HepG2 (cell line): ENCODE measurements around the gene SLCO1B3. TPM values are rescaled to one million over a fixed set of nuclear protein-coding genes. Genes with fewer than 3 reads are reported as not detected.

Experiments
- CREB1 ChIP-seq, 2 experiments: fragments of 450-650 bp in 1 of 2; IDR thresholded peaks; 2 replicates each; pipeline ENCODE4 v1.6.1; 2016 to 2017; ENCODE audit warnings: control low read depth in 1 of 2, mild to moderate bottlenecking in 1 of 2, missing compliant biosample characterization in 1 of 2, missing genetic modification characterization in 1 of 2
- CREM ChIP-seq, 2 experiments: sonication (generic) in 1 of 2; formaldehyde crosslinking in 1 of 2; IDR thresholded peaks; 2 replicates each; pipeline versions ENCODE4 v1.4.0 to v1.6.1; 2016 to 2020; ENCODE audit warnings: antibody characterized with exemption in 1 of 2, mild to moderate bottlenecking in 1 of 2, missing genetic modification reagents in 1 of 2
- FOXA3 ChIP-seq: IDR thresholded peaks from 2 replicates; pipeline ENCODE4 v1.6.1; 2016; ENCODE audit warnings: missing genetic modification reagents, missing compliant biosample characterization
- NCOA2 ChIP-seq: sonication (generic); formaldehyde crosslinking; IDR thresholded peaks from 2 replicates; pipeline ENCODE4 v1.8.0; 2022; ENCODE audit warnings: inconsistent platforms
- NFIC ChIP-seq: IDR thresholded peaks from 2 replicates; pipeline ENCODE4 v1.6.1; 2012; ENCODE audit warnings: mild to moderate bottlenecking, low read length, inconsistent platforms
- NR2F2 ChIP-seq: IDR thresholded peaks from 2 replicates; pipeline ENCODE4 v1.6.1; 2012; ENCODE audit warnings: low read depth, inconsistent platforms, borderline replicate concordance
- SOX13 ChIP-seq, 3 experiments: fragments of 450-650 bp in 1 of 3; sonication (generic) in 1 of 3; formaldehyde crosslinking in 1 of 3; IDR thresholded peaks in 2 of 3; conservative IDR thresholded peaks in 1 of 3; 2 replicates each; pipeline versions ENCODE4 v1.5.0 to v1.6.1; 2016 to 2020; ENCODE audit warnings: antibody characterized with exemption in 1 of 3, mild to moderate bottlenecking in 1 of 3, missing compliant biosample characterization in 1 of 3, missing genetic modification reagents in 1 of 3, moderate library complexity in 1 of 3
- TRIM24 ChIP-seq: sonication (generic); formaldehyde crosslinking; IDR thresholded peaks from 2 replicates; pipeline ENCODE4 v1.8.0; 2022; ENCODE audit warnings: mild to moderate bottlenecking, missing genetic modification reagents
- ZNF160 ChIP-seq: sonication (generic); formaldehyde crosslinking; IDR thresholded peaks from 2 replicates; pipeline ENCODE4 v1.8.0; 2022; ENCODE audit warnings: mild to moderate bottlenecking, inconsistent platforms, missing genetic modification reagents
- ZNF737 ChIP-seq: sonication (generic); formaldehyde crosslinking; IDR thresholded peaks from 2 replicates; pipeline ENCODE4 v1.5.0; 2020; ENCODE audit warnings: missing genetic modification reagents, mild to moderate bottlenecking, borderline replicate concordance
- polyA plus RNA-seq, 8 experiments: library from polyadenylated mRNA; depleted of rRNA in 3 of 8; stranded (reverse) in 7 of 8; unstranded in 1 of 8; fragments of >200 nt; fragmentation: Illumina TruSeq in 4 of 8; extraction: Trizol in 4 of 8; gene quantifications; 2 replicates each; pipeline versions ENCODE4 v1.2.1 to v1.2.3, GENCODE V29; 2011 to 2016; ENCODE audit warnings: low read depth in 4 of 8, missing spikeins in 1 of 8, mixed read lengths in 1 of 8; ENCODE audit not compliant: insufficient read depth in 1 of 8
- total RNA-seq, 5 experiments: library from RNA; depleted of rRNA; stranded (reverse); fragments of >200 nt; fragmentation: Illumina TruSeq; extraction: Trizol; gene quantifications; 2 replicates each; pipeline ENCODE4 v1.2.3, GENCODE V29; 2016; ENCODE audit warnings: low read depth in 1 of 5
- TF ChIP-seq, protein P1 (sequence below): sonication (generic); formaldehyde crosslinking; IDR thresholded peaks from 2 replicates; pipeline ENCODE4 v1.4.0; 2020; ENCODE audit warnings: missing genetic modification reagents
- TF ChIP-seq, protein P2 (sequence below): sonication (generic); formaldehyde crosslinking; conservative IDR thresholded peaks from 2 replicates; pipeline ENCODE4 v1.4.0; 2020; ENCODE audit warnings: mild to moderate bottlenecking, missing genetic modification reagents, moderate library complexity
- TF ChIP-seq, protein P3 (sequence below): sonication (generic); formaldehyde crosslinking; IDR thresholded peaks from 2 replicates; pipeline ENCODE4 v1.5.0; 2020; ENCODE audit warnings: mild to moderate bottlenecking, low read depth, missing genetic modification reagents, borderline replicate concordance
- TF ChIP-seq, protein P4 (sequence below): sonication (generic); formaldehyde crosslinking; IDR thresholded peaks from 2 replicates; pipeline ENCODE4 v1.4.0; 2020; ENCODE audit warnings: missing genetic modification reagents, mild to moderate bottlenecking, borderline replicate concordance
- TF ChIP-seq, protein P5 (sequence below): IDR thresholded peaks from 2 replicates; pipeline ENCODE4 v1.6.1; 2016; ENCODE audit warnings: low read depth, missing genetic modification reagents, missing compliant biosample characterization

SLCO1B3 gene
- total and polyA plus RNA-seq, 2 of the 13 experiments (the other 11 are each of a cell fraction or from before 2014, with no cell fraction given): 0.15 TPM; not detected in 1

DNA sequence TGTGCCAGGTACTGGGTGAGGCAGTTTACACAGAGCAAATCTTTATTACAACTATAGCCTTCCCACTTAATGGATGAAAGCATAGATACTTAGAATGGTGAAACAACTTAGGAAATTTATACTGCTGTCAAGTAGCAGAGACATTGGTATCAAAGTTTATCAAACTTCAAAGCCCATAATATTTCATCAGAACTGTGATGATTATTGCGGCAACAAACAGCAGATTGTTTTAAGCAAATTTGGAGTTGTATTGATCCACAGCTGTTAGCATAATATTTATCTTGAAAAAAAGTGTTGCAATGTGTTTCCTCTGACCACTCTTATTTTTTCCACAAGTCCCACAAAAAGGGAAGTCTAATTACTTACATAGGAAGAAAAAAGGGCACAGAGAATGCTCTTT lies 2.0 kb upstream of the SLCO1B3 start (continued):
- TF ChIP-seq CREB1 (IDR thresholded peaks at IDR 0.05): no peak
- peak; percentile 23; the same call in 1 of the 2 replicates for TF ChIP-seq CREB1 (CRISPR knock-in tag; IDR thresholded peaks at IDR 0.05)
- TF ChIP-seq, protein P1, sequence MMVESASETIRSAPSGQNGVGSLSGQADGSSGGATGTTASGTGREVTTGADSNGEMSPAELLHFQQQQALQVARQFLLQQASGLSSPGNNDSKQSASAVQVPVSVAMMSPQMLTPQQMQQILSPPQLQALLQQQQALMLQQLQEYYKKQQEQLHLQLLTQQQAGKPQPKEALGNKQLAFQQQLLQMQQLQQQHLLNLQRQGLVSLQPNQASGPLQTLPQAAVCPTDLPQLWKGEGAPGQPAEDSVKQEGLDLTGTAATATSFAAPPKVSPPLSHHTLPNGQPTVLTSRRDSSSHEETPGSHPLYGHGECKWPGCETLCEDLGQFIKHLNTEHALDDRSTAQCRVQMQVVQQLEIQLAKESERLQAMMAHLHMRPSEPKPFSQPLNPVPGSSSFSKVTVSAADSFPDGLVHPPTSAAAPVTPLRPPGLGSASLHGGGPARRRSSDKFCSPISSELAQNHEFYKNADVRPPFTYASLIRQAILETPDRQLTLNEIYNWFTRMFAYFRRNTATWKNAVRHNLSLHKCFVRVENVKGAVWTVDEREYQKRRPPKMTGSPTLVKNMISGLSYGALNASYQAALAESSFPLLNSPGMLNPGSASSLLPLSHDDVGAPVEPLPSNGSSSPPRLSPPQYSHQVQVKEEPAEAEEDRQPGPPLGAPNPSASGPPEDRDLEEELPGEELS (CRISPR knock-in tag): peak; percentile 50; the same call in 1 of the 2 replicates
- peak; percentile 37; the same call in 1 of the 2 replicates for TF ChIP-seq NR2F2
- 0 out of 2 replicates have a peak, but pooled peaks have one; percentile 12 for TF ChIP-seq TRIM24 (CRISPR knock-in tag)
- TF ChIP-seq NCOA2 (CRISPR knock-in tag): peak; percentile 71
- TF ChIP-seq, protein P2, sequence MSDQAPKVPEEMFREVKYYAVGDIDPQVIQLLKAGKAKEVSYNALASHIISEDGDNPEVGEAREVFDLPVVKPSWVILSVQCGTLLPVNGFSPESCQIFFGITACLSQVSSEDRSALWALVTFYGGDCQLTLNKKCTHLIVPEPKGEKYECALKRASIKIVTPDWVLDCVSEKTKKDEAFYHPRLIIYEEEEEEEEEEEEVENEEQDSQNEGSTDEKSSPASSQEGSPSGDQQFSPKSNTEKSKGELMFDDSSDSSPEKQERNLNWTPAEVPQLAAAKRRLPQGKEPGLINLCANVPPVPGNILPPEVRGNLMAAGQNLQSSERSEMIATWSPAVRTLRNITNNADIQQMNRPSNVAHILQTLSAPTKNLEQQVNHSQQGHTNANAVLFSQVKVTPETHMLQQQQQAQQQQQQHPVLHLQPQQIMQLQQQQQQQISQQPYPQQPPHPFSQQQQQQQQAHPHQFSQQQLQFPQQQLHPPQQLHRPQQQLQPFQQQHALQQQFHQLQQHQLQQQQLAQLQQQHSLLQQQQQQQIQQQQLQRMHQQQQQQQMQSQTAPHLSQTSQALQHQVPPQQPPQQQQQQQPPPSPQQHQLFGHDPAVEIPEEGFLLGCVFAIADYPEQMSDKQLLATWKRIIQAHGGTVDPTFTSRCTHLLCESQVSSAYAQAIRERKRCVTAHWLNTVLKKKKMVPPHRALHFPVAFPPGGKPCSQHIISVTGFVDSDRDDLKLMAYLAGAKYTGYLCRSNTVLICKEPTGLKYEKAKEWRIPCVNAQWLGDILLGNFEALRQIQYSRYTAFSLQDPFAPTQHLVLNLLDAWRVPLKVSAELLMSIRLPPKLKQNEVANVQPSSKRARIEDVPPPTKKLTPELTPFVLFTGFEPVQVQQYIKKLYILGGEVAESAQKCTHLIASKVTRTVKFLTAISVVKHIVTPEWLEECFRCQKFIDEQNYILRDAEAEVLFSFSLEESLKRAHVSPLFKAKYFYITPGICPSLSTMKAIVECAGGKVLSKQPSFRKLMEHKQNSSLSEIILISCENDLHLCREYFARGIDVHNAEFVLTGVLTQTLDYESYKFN (CRISPR knock-in tag): peak; percentile 74
- peak; percentile 75 for TF ChIP-seq CREM (IDR thresholded peaks at IDR 0.05)
- no peak for TF ChIP-seq CREM (CRISPR knock-in tag; IDR thresholded peaks at IDR 0.05)
- TF ChIP-seq ZNF737 (CRISPR knock-in tag): no peak
- TF ChIP-seq ZNF160 (CRISPR knock-in tag): no peak
- TF ChIP-seq, protein P3, sequence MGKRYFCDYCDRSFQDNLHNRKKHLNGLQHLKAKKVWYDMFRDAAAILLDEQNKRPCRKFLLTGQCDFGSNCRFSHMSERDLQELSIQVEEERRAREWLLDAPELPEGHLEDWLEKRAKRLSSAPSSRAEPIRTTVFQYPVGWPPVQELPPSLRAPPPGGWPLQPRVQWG (CRISPR knock-in tag): no peak
- TF ChIP-seq SOX13 (IDR thresholded peaks at IDR 0.05): no peak
- TF ChIP-seq SOX13 (CRISPR knock-in tag; conservative IDR thresholded peaks at IDR 0.05 in 1 of 2, IDR thresholded peaks at IDR 0.05 in 1 of 2): 0 out of 4 replicates have a peak, but pooled peaks of 1 of the 2 experiments have one; percentile 35
- TF ChIP-seq FOXA3 (CRISPR knock-in tag): peak; percentile 58; the same call in 1 of the 2 replicates
- TF ChIP-seq, protein P4, sequence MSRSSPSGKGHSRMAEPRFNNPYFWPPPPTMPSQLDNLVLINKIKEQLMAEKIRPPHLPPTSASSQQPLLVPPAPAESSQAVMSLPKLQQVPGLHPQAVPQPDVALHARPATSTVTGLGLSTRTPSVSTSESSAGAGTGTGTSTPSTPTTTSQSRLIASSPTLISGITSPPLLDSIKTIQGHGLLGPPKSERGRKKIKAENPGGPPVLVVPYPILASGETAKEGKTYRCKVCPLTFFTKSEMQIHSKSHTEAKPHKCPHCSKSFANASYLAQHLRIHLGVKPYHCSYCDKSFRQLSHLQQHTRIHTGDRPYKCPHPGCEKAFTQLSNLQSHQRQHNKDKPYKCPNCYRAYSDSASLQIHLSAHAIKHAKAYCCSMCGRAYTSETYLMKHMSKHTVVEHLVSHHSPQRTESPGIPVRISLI (CRISPR knock-in tag): peak; percentile 23; the same call in 1 of the 2 replicates
- TF ChIP-seq NFIC: peak; percentile 84
- TF ChIP-seq, protein P5, sequence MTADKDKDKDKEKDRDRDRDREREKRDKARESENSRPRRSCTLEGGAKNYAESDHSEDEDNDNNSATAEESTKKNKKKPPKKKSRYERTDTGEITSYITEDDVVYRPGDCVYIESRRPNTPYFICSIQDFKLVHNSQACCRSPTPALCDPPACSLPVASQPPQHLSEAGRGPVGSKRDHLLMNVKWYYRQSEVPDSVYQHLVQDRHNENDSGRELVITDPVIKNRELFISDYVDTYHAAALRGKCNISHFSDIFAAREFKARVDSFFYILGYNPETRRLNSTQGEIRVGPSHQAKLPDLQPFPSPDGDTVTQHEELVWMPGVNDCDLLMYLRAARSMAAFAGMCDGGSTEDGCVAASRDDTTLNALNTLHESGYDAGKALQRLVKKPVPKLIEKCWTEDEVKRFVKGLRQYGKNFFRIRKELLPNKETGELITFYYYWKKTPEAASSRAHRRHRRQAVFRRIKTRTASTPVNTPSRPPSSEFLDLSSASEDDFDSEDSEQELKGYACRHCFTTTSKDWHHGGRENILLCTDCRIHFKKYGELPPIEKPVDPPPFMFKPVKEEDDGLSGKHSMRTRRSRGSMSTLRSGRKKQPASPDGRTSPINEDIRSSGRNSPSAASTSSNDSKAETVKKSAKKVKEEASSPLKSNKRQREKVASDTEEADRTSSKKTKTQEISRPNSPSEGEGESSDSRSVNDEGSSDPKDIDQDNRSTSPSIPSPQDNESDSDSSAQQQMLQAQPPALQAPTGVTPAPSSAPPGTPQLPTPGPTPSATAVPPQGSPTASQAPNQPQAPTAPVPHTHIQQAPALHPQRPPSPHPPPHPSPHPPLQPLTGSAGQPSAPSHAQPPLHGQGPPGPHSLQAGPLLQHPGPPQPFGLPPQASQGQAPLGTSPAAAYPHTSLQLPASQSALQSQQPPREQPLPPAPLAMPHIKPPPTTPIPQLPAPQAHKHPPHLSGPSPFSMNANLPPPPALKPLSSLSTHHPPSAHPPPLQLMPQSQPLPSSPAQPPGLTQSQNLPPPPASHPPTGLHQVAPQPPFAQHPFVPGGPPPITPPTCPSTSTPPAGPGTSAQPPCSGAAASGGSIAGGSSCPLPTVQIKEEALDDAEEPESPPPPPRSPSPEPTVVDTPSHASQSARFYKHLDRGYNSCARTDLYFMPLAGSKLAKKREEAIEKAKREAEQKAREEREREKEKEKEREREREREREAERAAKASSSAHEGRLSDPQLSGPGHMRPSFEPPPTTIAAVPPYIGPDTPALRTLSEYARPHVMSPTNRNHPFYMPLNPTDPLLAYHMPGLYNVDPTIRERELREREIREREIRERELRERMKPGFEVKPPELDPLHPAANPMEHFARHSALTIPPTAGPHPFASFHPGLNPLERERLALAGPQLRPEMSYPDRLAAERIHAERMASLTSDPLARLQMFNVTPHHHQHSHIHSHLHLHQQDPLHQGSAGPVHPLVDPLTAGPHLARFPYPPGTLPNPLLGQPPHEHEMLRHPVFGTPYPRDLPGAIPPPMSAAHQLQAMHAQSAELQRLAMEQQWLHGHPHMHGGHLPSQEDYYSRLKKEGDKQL (CRISPR knock-in tag): peak; percentile 20; the same call in 1 of the 2 replicates
